H1 (cell line): ENCODE results near the gene ZNF516.

Experiments
- ATF3 ChIP-seq: IDR thresholded peaks from 2 replicates; pipeline ENCODE4 v1.6.1; 2011; ENCODE audit warnings: low read depth, mild to moderate bottlenecking, low read length; ENCODE audit not compliant: insufficient read depth
- CHD2 ChIP-seq: IDR thresholded peaks from 2 replicates; pipeline ENCODE4 v1.6.1; 2012; ENCODE audit warnings: low read length, improper control_type of control experiment
- EP300 ChIP-seq, 2 experiments: IDR thresholded peaks; 1 replicate in 1 of 2; 2 replicates in 1 of 2; pipeline ENCODE4 v1.6.1; 2011 to 2012; ENCODE audit warnings: low read depth in 2 of 2, low read length in 2 of 2, mild to moderate bottlenecking in 2 of 2, borderline replicate concordance in 1 of 2, inconsistent platforms in 1 of 2, moderate library complexity in 1 of 2
- EZH2 ChIP-seq: fragments of 200-600 bp; sonication (generic); IDR thresholded peaks from 2 replicates; pipeline ENCODE4 v1.7.1; 2012; ENCODE audit warnings: low read depth, mild to moderate bottlenecking, moderate library complexity, low read length, inconsistent platforms; ENCODE audit not compliant: severe bottlenecking
- SP1 ChIP-seq: IDR thresholded peaks from 2 replicates; pipeline ENCODE4 v1.6.1; 2011; ENCODE audit warnings: low read depth, low read length
- TF ChIP-seq, protein P1 (sequence below), 3 experiments: IDR thresholded peaks; 1 replicate in 2 of 3; 2 replicates in 1 of 3; pipeline versions ENCODE4 v1.5.1 to v1.6.1; 2011; ENCODE audit warnings: low read length in 3 of 3, mild to moderate bottlenecking in 3 of 3, inconsistent platforms in 2 of 3, low read depth in 1 of 3, moderate library complexity in 1 of 3; ENCODE audit not compliant: insufficient read depth in 1 of 3; ENCODE audit errors: control extremely low read depth in 1 of 3

DNA sequence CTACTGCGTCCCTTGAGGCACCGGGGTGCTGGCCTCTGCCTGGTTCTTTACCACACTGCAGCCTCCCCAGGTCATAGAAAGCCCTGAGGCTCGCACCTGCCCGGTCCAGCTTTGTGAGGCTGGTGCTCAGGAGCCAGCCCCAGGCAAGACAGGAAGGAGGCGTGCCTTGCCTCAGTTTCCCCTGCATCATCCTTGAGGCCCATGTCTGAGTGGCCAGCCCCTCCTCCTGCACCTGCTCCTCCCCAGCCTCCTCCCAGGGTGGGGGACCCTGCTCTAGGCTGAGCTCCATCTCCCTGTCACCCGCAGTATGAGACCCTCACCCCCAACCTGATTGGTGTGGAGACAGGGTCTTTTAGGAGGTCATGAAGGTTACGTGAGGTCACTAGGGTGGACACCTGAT is 147.7 kb downstream of the ZNF516 start:
- no peak for TF ChIP-seq EZH2
- TF ChIP-seq, protein P1, sequence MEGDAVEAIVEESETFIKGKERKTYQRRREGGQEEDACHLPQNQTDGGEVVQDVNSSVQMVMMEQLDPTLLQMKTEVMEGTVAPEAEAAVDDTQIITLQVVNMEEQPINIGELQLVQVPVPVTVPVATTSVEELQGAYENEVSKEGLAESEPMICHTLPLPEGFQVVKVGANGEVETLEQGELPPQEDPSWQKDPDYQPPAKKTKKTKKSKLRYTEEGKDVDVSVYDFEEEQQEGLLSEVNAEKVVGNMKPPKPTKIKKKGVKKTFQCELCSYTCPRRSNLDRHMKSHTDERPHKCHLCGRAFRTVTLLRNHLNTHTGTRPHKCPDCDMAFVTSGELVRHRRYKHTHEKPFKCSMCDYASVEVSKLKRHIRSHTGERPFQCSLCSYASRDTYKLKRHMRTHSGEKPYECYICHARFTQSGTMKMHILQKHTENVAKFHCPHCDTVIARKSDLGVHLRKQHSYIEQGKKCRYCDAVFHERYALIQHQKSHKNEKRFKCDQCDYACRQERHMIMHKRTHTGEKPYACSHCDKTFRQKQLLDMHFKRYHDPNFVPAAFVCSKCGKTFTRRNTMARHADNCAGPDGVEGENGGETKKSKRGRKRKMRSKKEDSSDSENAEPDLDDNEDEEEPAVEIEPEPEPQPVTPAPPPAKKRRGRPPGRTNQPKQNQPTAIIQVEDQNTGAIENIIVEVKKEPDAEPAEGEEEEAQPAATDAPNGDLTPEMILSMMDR (IDR thresholded peaks at IDR 0.05; ENCODE audit: control extremely low read depth in 1 of 3, insufficient read depth in 1 of 3, low read depth in 1 of 3, low read length in 3 of 3): no peak
- TF ChIP-seq SP1: no peak
- no peak for TF ChIP-seq EP300 (IDR thresholded peaks at IDR 0.05; ENCODE audit: borderline replicate concordance in 1 of 2, low read depth in 2 of 2, low read length in 2 of 2)
- no peak for TF ChIP-seq ATF3
- TF ChIP-seq CHD2: no peak
